MM.1S (cell line): ENCODE data around the gene ADCY3.

Experiments used
- CTCF ChIP-seq: fragments of 300-600 bp; sonication (generic); IDR thresholded peaks from 2 replicates; pipeline ENCODE4 v1.5.1; 2016; ENCODE audit warnings: antibody characterized with exemption, low read length, mixed read lengths
- EZH2 ChIP-seq: fragments of 300-600 bp; sonication (generic); optimal IDR thresholded peaks from 2 replicates; pipeline ENCODE3; 2017; ENCODE audit warnings: low read depth, mild to moderate bottlenecking, antibody characterized with exemption, low read length, mixed read lengths

- no peak for TF ChIP-seq CTCF
- TF ChIP-seq EZH2: no peak
Measured at GRCh38 chr2:24822049-24822706, 97.9 kb downstream of the ADCY3 start.
